Placental pericyte (primary cell): ENCODE data around the gene HYLS1. TPM values are rescaled to one million over a fixed set of nuclear protein-coding genes. Genes with fewer than 3 reads are reported as not detected.

Experiments used
- total RNA-seq: library from RNA; depleted of rRNA; stranded (reverse); fragments of >200 nt; gene quantifications from 2 replicates; pipeline ENCODE4 v1.2.3, GENCODE V29; 2012

Gene HYLS1, protein sequence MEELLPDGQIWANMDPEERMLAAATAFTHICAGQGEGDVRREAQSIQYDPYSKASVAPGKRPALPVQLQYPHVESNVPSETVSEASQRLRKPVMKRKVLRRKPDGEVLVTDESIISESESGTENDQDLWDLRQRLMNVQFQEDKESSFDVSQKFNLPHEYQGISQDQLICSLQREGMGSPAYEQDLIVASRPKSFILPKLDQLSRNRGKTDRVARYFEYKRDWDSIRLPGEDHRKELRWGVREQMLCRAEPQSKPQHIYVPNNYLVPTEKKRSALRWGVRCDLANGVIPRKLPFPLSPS
- total RNA-seq = 2.8 and 11.5 TPM in 2 replicates

DNA sequence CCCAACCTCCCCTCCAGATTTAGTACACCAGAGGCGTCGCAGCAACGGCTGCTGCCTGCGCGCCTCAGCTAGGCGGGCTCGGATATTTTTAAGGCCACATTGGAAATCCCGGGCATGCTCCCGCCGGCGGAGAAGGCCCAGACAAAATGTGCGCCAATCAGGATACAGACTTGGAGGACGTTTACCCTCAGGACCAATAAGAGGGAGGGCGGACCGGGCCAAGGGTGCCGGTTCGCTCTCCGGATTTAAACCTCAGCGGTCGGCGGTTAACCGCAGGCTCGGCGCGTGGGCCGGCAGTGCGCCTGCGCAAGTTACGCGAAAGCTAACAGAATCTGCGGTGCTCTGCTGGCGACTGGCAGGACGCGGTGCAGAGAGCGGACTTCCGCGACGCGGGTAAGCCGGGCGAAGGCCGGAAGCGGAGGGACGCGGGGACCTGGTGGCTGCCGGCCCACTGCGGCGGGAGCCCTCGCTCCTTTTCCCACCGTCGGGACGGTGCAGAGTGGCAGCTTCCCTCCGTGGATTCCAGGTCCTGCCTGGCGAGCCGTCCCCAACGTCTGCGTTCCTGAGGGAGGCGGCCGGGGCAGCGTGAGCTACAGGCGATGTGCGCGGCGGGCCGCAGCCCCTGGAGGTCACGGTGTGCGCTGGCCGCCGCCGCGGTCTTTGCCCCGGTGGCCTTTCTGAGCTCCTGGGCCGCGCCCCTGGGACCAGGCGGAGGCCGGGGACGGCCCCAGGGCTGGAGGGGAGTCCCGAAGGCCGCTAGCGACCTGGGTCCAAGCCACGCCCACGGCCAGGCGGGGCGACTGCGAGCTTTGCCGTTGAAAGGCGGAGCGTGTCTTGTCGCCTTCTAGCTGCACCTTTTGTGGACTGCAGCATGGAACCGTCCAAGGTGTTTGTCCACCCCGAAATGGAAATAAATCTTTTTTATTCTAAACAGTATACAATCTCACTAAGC is at the start of gene HYLS1:
Gene HYLS1 (plus strand): TSS at position 296 of the 952 bp plus-strand sequence. CDS start 11,701 bp downstream, outside the sequence.

GRCh38 chr11:125902927-125903710 is 15.7 kb downstream of the HYLS1 start, which contains the start of gene PUS3:
TSS of gene PUS3 (minus strand) at chr11:125903206. CDS start at chr11:125896284, 6,922 bp downstream.

DNA sequence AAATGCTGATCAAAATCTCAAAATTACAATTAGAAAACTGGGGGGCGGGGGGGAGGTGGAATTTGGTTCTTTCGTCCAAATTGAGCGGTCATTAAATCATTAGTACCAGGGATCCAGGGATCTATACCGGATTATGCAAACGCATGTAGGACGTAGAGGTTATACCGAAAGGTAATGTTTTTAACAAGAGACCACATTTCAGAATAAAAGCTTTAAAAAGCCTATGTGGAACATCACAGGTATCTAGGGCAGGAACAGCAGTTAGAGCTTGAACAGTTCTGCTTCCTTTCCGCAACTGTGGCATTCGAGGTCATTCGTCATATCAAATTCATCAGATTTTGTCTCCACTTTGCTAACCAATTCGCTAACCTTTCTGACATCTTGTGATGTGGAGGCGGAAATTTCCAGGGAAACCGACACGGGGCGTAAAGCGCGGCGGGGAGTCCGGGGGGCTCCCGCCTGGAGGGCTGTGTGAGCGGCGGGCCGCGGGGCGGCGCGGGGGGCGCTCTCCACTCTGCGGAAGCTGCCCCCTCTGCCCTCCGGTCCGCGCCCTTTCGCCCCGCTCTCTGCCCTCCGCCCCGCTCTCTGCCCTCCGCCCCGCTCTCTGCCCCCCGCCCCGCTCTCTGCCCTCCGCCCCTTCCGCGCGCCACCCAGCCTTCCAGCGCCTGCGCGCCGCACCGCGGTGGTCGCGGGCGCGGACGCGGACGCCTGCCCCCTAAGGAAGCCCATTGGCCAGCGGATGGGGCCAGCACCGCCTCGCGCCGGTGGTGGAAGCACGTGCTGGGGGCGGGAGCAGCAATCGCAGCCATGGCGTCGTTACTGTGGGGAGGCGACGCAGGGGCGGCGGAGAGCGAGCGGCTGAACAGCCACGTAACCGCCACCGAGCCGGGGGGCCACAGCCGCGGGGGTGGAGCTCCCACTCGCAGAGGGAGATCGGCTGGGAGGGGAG is 16.5 kb downstream of the HYLS1 start, which contains the start of gene DDX25:
Gene DDX25 (plus strand): TSS at position 798 of the 949 bp plus-strand sequence. CDS start 10 bp downstream, at position 808.

DNA sequence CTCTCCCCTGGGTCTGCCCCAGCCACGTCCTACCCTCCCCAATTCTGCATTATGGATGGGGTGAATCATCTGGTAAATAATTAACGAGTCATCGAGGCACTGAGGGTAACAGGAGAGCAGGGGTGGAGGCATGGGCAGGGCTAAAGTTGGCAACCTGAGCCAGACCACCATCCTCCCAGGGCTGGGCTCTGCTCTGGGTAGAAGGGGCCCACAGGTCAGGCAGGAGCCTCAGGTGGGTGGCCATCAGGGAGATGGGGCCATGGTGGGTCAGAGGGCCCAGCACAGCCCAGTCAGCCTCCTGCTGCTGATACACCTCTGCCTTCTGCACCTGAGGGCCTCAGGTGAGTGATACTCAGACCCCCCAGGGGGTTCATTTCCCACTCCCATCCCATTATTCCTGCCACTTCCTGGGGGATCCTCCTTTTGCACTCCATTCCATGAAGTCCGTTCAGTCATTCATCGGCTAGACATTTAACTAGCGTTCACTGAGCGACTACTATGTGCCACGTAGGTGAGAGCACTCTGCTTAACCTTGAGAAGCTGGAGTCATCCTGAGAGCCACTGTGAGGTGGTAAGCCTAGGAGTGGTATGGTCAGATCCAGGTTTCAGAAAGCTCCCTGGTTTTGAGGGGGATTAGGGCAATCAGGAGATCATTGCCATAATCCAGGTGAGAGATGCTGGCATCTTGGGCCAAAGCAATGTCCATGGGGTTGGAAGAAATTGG is 58.5 kb downstream of the HYLS1 start, which contains the start of gene VSIG10L2:
Gene VSIG10L2 (plus strand): TSS at position 248 of the 724 bp plus-strand sequence. CDS start 12 bp downstream, at position 260.

Other genes with a start within 250 kb of the HYLS1 start
- not detected in 2 replicates for gene ACRV1, start 206.8 kb upstream of the HYLS1 start, total RNA-seq
- not detected in 2 replicates for gene PATE1, start 141.4 kb upstream of the HYLS1 start, total RNA-seq
- 0.29 TPM in 1 of 2 replicates, not detected in the other for gene PATE2, start 108.8 kb upstream of the HYLS1 start, total RNA-seq
- gene PATE3, start 99.5 kb upstream of the HYLS1 start, total RNA-seq = not detected in 2 replicates
- not detected in 2 replicates for gene PATE4, start 54.4 kb upstream of the HYLS1 start, total RNA-seq
- gene PUS3, start 15.5 kb downstream of the HYLS1 start, total RNA-seq = 8.4 and 9.2 TPM in 2 replicates
- gene DDX25, start 16.8 kb downstream of the HYLS1 start, total RNA-seq = not detected in 2 replicates
- not detected in 2 replicates for gene VSIG10L2, start 58.4 kb downstream of the HYLS1 start, total RNA-seq
- gene CDON, start 175.2 kb downstream of the HYLS1 start, total RNA-seq = 1.7 and 3.3 TPM in 2 replicates